HUES6 (cell line): ENCODE results near the gene SELENOK.
"Not testable (repeated sequence)": the region's sequence is repeated elsewhere in the genome, so short reads cannot be mapped to it uniquely, and the experiment has no call there.

Experiments
- H3K27ac ChIP-seq: 2 replicates; pipeline ENCODE4 v1.7.0; 2013; ENCODE audit warnings: low read depth, mild to moderate bottlenecking, low read length, inconsistent platforms
- H3K27me3 ChIP-seq: 2 replicates; pipeline ENCODE4 v1.6.1; 2013; ENCODE audit warnings: low read length; ENCODE audit not compliant: control insufficient read depth, insufficient read depth
- H3K36me3 ChIP-seq: 2 replicates; pipeline ENCODE4 v1.6.1; 2013; ENCODE audit warnings: low read length; ENCODE audit not compliant: control insufficient read depth, insufficient read depth
- H3K4me1 ChIP-seq: 2 replicates; pipeline ENCODE4 v1.6.1; 2013; ENCODE audit warnings: low read length; ENCODE audit not compliant: control insufficient read depth, insufficient read depth
- H3K4me3 ChIP-seq: 2 replicates; pipeline ENCODE4 v1.5.1; 2013; ENCODE audit warnings: low read depth, low read length
- H3K9ac ChIP-seq: one replicate; pipeline ENCODE4 v1.6.1; 2013; ENCODE audit warnings: mild to moderate bottlenecking, low read length
- H3K9me3 ChIP-seq: 2 replicates; pipeline ENCODE4 v1.6.1; 2013; ENCODE audit warnings: low read depth, low read length; ENCODE audit not compliant: control insufficient read depth, insufficient read depth

SELENOK gene

DNA sequence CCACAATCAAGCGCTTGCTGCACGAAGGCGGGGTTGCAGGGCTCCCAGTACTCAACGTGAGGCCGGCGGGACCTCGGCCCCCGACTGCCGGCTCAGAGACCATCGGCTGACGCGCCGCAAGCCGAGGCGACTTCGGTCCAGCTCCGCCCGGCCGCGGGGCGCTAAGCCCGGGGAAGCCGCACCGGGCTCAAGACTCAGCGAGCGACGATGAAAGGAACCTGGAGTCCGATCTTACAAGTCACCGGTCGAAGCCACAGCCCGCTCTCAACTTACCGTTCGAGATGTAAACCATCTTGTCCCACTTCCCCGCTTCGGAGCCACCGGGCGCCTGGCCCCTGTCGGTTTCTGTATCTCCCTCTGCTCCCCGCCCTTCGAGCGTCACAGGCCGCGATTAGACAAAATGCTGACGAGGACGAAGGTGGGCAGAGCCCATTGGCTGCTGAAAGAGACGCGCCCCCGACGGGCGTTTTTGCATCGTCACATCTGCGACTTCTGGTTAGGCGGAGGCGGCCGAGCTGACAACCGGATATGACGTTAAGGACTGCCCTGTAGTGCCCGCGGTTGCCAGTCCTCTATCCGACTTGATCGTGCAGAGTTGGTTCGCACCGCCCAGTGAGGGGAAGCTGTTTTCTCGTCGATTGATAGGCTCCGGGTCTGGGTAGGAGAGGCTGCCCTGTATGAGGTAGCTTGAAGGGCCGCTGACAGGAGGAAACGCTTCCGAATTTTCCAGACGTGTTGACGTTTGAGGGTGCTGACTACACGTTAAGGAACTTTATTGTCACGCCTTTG, at the start of gene SELENOK:
Gene SELENOK (minus strand): TSS at position 363 of the 789 bp plus-strand sequence.
- peaks cover 8% of the 10 kb centered on the region; the same call in 1 of the 2 replicates for H3K4me1 ChIP-seq
- peak within 1 kb of the TSS; percentile 88 for H3K9ac ChIP-seq
- H3K27me3 ChIP-seq = peaks cover 27% of the 10 kb centered on the region
- peak within 1 kb of the TSS; percentile 45; the same call in 1 of the 2 replicates for H3K27ac ChIP-seq
- H3K36me3 ChIP-seq = peaks cover 17% of the 10 kb centered on the region
- H3K9me3 ChIP-seq = no peaks in the 10 kb centered on the region
- H3K4me3 ChIP-seq = peak within 1 kb of the TSS; percentile 81

DNA sequence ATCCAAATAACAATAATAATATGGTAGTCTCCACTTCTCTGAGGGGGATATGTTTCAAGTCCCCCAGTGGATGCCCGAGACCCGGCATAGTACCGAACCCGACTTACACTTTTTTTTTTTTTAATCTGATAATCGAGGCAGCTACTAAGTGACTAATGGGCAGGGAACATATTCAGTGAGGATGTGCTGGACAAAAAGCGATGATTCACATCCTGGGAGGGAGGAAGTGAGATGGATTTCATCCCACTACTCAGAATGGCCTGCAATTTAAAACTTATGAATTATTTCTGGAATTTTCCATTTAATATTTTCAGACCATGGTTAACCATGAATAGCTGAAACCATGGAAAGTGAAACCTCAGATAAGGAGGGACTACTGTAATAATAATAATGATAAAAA, 49.5 kb upstream of the SELENOK start:
- no peak overlapping the region for H3K9ac ChIP-seq
- peaks cover 4% of the 10 kb centered on the region for H3K9me3 ChIP-seq
- H3K27ac ChIP-seq = no peak overlapping the region
- H3K4me1 ChIP-seq = no peaks in the 10 kb centered on the region
- H3K36me3 ChIP-seq = no peaks in the 10 kb centered on the region
- H3K27me3 ChIP-seq = no peaks in the 10 kb centered on the region
- no peak overlapping the region for H3K4me3 ChIP-seq

DNA sequence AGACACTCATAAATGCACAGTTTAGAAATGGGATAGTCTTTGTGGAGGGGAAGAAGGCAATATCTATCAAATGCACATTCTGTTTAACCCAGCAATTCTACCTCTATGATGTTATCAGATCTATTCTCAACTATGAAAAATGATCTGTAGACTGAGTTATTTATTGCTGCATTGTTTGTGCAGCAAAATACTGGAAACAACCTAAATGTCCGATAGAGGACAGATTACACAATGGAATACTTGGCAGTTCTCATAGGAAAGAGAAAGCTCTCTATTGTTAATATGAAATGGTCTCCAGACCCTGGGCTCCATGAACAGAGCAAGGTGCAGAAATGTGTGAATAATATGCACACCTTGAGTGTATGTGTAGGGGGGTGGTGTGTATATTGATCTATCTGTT, 49.0 kb upstream of the SELENOK start:
- no peak overlapping the region for H3K9ac ChIP-seq
- H3K4me1 ChIP-seq = no peaks in the 10 kb centered on the region
- H3K27ac ChIP-seq = no peak overlapping the region
- no peaks in the 10 kb centered on the region; the same call in 1 of the 2 replicates for H3K9me3 ChIP-seq
- H3K36me3 ChIP-seq = no peaks in the 10 kb centered on the region
- no peak overlapping the region for H3K4me3 ChIP-seq
- no peaks in the 10 kb centered on the region for H3K27me3 ChIP-seq

DNA sequence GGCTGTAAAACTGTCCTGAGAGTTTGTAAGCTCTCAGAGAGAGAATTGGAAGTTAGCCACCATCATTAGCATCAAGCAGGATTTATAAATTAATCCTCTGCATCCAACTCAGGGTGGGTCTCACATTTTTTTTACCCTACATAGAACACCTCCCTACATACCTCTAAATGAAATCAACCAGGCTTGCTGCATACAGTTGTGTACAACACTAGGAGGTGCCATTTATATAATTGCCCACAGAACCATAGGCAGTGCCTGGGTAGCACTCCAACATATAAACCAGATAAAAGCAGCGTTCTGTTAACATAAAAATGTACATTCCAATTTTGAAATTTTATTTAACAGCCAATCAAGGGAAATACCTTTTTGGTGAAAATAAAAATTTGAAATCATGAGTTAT, 48.2 kb upstream of the SELENOK start:
- H3K9ac ChIP-seq = no peak overlapping the region

GRCh38 chr3:53939086-53939582, 47.5 kb upstream of the SELENOK start:
- no peak overlapping the region for H3K27ac ChIP-seq
- no peaks in the 10 kb centered on the region for H3K36me3 ChIP-seq
- no peak overlapping the region for H3K9ac ChIP-seq
- H3K4me1 ChIP-seq = no peaks in the 10 kb centered on the region
- no peaks in the 10 kb centered on the region for H3K27me3 ChIP-seq
- no peak overlapping the region for H3K4me3 ChIP-seq
- H3K9me3 ChIP-seq = peaks cover 5% of the 10 kb centered on the region; the same call in 1 of the 2 replicates

More for the DNA sequence above, 48.2 kb upstream of the SELENOK start:
- no peaks in the 10 kb centered on the region for H3K27me3 ChIP-seq
- H3K36me3 ChIP-seq = no peaks in the 10 kb centered on the region
- no peak overlapping the region for H3K27ac ChIP-seq
- H3K4me1 ChIP-seq = no peaks in the 10 kb centered on the region
- H3K4me3 ChIP-seq = no peak overlapping the region
- peaks cover 5% of the 10 kb centered on the region; the same call in 1 of the 2 replicates for H3K9me3 ChIP-seq

- no peaks in the 10 kb centered on the region for H3K4me1 ChIP-seq
- H3K36me3 ChIP-seq = no peaks in the 10 kb centered on the region
- H3K27me3 ChIP-seq = no peaks in the 10 kb centered on the region
- H3K9me3 ChIP-seq = peaks cover 7% of the 10 kb centered on the region; the same call in 1 of the 2 replicates
- no peak overlapping the region for H3K4me3 ChIP-seq
- H3K9ac ChIP-seq = no peak overlapping the region
- H3K27ac ChIP-seq = no peak overlapping the region
Observed at GRCh38 chr3:53938645-53939044, 47.0 kb upstream of the SELENOK start.

GRCh38 chr3:53936347-53936746, 44.7 kb upstream of the SELENOK start:
- Histone ChIP-seq H3K27me3 (no peaks in the 10 kb centered on the region), H3K4me3 (no peak overlapping the region), H3K4me1 (no peaks in the 10 kb centered on the region), H3K9ac (no peak overlapping the region), H3K9me3 (peaks cover 8% of the 10 kb centered on the region; the same call in 1 of the 2 replicates), H3K36me3 (no peaks in the 10 kb centered on the region), H3K27ac (no peak overlapping the region)

DNA sequence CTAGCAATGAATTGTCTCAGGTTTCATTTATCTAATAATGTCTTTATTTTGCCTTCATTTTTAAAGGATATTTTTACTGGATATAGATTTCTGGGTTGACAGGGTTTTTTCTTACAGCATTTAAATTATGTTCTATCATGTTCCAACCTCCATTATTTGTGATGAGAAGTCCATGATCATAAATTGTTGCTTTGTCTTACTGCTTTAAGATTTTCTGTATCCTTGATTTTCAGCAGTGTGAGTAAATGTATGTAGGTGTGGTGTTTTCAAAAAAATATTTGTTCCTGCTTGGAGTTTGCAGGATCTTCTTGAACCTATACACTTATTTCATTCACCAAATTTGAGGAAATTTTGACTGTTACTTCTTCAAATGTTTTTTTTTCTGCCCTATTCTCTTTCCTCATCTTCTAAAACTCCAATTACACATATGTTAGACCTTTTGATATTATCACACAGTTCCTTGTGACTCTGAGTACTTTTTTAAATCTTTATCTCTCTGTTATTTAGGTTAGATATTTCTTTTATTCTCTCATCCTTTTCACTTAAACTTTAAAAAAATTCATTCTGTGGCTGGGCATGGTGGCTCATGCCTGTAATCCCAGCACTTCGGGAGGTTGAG, 43.7 kb upstream of the SELENOK start:
- Histone ChIP-seq H3K4me3 (no peak overlapping the region), H3K27me3 (no peaks in the 10 kb centered on the region), H3K4me1 (no peaks in the 10 kb centered on the region), H3K9me3 (peaks cover 8% of the 10 kb centered on the region; the same call in 1 of the 2 replicates), H3K36me3 (no peaks in the 10 kb centered on the region), H3K9ac (no peak overlapping the region), H3K27ac (no peak overlapping the region)

DNA sequence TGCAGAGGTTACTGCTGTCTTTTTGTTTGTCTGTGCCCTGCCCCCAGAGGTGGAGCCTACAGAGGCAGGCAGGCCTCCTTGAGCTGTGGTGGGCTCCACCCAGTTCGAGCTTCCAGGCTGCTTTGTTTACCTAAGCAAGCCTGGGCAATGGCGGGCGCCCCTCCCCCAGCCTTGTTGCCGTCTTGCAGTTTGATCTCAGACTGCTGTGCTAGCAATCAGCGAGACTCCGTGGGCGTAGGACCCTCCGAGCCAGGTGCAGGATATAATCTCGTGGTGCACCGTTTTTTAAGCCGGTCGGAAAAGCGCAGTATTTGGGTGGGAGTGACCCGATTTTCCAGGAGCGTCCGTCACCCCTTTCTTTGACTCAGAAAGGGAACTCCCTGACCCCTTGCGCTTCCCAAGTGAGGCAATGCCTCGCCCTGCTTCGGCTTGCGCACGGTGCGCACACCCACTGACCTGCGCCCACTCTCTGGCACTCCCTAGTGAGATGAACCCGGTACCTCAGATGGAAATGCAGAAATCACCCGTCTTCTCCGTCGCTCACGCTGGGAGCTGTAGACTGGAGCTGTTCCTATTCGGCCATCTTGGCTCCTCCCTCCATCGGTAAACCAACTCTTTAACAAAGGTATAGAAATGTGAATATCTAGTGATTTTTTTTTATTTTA, 35.7 kb upstream of the SELENOK start:
- peak overlapping the region; percentile 55 for H3K9ac ChIP-seq
- H3K4me1 ChIP-seq, H3K9me3 ChIP-seq, H3K36me3 ChIP-seq, H3K27me3 ChIP-seq: not testable (repeated sequence)
- H3K4me3 ChIP-seq = peak overlapping the region; percentile 48
- peak overlapping the region; percentile 70; the same call in 1 of the 2 replicates for H3K27ac ChIP-seq

GRCh38 chr3:53921296-53921695, 29.6 kb upstream of the SELENOK start:
- H3K27me3 ChIP-seq = no peaks in the 10 kb centered on the region
- no peak overlapping the region for H3K27ac ChIP-seq
- no peaks in the 10 kb centered on the region for H3K36me3 ChIP-seq
- H3K4me1 ChIP-seq = no peaks in the 10 kb centered on the region
- no peak overlapping the region for H3K9ac ChIP-seq
- no peak overlapping the region for H3K4me3 ChIP-seq
- H3K9me3 ChIP-seq = no peaks in the 10 kb centered on the region; the same call in 1 of the 2 replicates
